A549 (cell line): ENCODE measurements around the gene CMIP. TPM values are rescaled to one million over a fixed set of nuclear protein-coding genes. Genes with fewer than 3 reads are reported as not detected.

ENCODE experiments used
- ATAC-seq, 2 experiments: fragments of 200-7000 bp in 1 of 2; fragments of >200 bp in 1 of 2; cut with Nextera tagmentation in 1 of 2; cut with Tn5 transposase in 1 of 2; 3 replicates each; pipeline versions ENCODE4 v1.8.0 to v1.9.1; 2018 to 2020; ENCODE audit warnings: mild to moderate bottlenecking in 1 of 2, moderate library complexity in 1 of 2
- CTCF ChIA-PET: fragments of 300-600 bp; sonication (Branson Sonifier 250); formaldehyde crosslinking; extraction: SDS; loops from one replicate; lab custom pipeline; 2021; ENCODE audit warnings: antibody characterized with exemption, inconsistent platforms; lab: Yijun Ruan, JAX
- POLR2A ChIA-PET: fragments of 350-600 bp; formaldehyde crosslinking; extraction: SDS; loops from one replicate; lab custom pipeline; 2021; ENCODE audit warnings: antibody characterized with exemption, inconsistent platforms; lab: Yijun Ruan, JAX
- DNase-seq, 2 experiments: peaks; one replicate each; pipeline versions ENCODE4 v3.0.0 to v3.0.0-alpha.2; 2011 to 2016; ENCODE audit warnings: low read depth in 1 of 2, low spot score in 1 of 2
- FAIRE-seq: peaks from 2 replicates; lab custom pipeline; 2011; peaks lifted over from hg19 to GRCh38; lab: Jason Lieb, UNC
- H3K27ac ChIP-seq, 2 experiments: fragments of >200 bp; sonication (Bioruptor Twin); formaldehyde crosslinking; 3 replicates each; pipeline ENCODE4 v1.5.1; 2016 to 2017
- H3K4me1 ChIP-seq: fragments of >200 bp; sonication (Bioruptor Twin); formaldehyde crosslinking; 3 replicates; pipeline ENCODE4 v1.6.1; 2016
- H3K4me2 ChIP-seq: fragments of >200 bp; sonication (Bioruptor Twin); formaldehyde crosslinking; 3 replicates; pipeline ENCODE4 v1.6.1; 2016
- H3K4me3 ChIP-seq: fragments of >200 bp; sonication (Bioruptor Twin); formaldehyde crosslinking; 3 replicates; pipeline ENCODE4 v1.5.1; 2016
- H3K9me3 ChIP-seq: fragments of >200 bp; sonication (Bioruptor Twin); formaldehyde crosslinking; 3 replicates; pipeline ENCODE4 v1.6.1; 2016
- CBX2 ChIP-seq: fragments of 200-600 bp; sonication (generic); IDR thresholded peaks from 2 replicates; pipeline ENCODE4 v1.6.1; 2016; ENCODE audit warnings: low read depth, mild to moderate bottlenecking, borderline replicate concordance
- EHF ChIP-seq: fragments of 250-450 bp; sonication (Bioruptor Pico); IDR thresholded peaks from 2 replicates; pipeline ENCODE4 v1.5.0; 2020; ENCODE audit warnings: mild to moderate bottlenecking
- EP300 ChIP-seq, 2 experiments: fragments of >200 bp; sonication (Bioruptor Twin); formaldehyde crosslinking; IDR thresholded peaks; 2 replicates in 1 of 2; 3 replicates in 1 of 2; pipeline ENCODE4 v1.6.1; 2016 to 2017
- FOSB ChIP-seq: fragments of 250-450 bp; sonication (Bioruptor Pico); IDR thresholded peaks from 2 replicates; pipeline ENCODE4 v1.5.0; 2020; ENCODE audit warnings: mild to moderate bottlenecking, moderate library complexity
- HDAC2 ChIP-seq: fragments of 200-600 bp; sonication (generic); IDR thresholded peaks from 2 replicates; pipeline ENCODE4 v1.6.1; 2016
- HOXA7 ChIP-seq: fragments of 250-450 bp; sonication (Bioruptor Pico); IDR thresholded peaks from 2 replicates; pipeline ENCODE4 v1.5.0; 2020; ENCODE audit warnings: mild to moderate bottlenecking, moderate library complexity
- HOXB13 ChIP-seq: fragments of 250-450 bp; sonication (Bioruptor Pico); IDR thresholded peaks from 2 replicates; pipeline ENCODE4 v1.5.0; 2020; ENCODE audit warnings: low read depth, mild to moderate bottlenecking, moderate library complexity
- HOXB5 ChIP-seq: fragments of 250-450 bp; sonication (Bioruptor Pico); IDR thresholded peaks from 2 replicates; pipeline ENCODE4 v1.5.0; 2020; ENCODE audit warnings: mild to moderate bottlenecking, moderate library complexity
- JUN ChIP-seq, 2 experiments: fragments of >200 bp; sonication (Bioruptor Twin); formaldehyde crosslinking; IDR thresholded peaks; 2 replicates in 1 of 2; 3 replicates in 1 of 2; pipeline ENCODE4 v1.6.1; 2016 to 2017
- KDM1A ChIP-seq: fragments of 200-600 bp; sonication (generic); IDR thresholded peaks from 2 replicates; pipeline ENCODE4 v1.6.1; 2016; ENCODE audit warnings: low read depth, mild to moderate bottlenecking
- KDM5A ChIP-seq: fragments of 200-600 bp; sonication (generic); IDR thresholded peaks from 2 replicates; pipeline ENCODE4 v1.6.1; 2016; ENCODE audit warnings: antibody characterized with exemption, mild to moderate bottlenecking
- MAZ ChIP-seq: fragments of 150-350 bp; IDR thresholded peaks from 2 replicates; pipeline ENCODE4 v1.6.1; 2014; ENCODE audit warnings: antibody characterized with exemption, low read depth, low read length, borderline replicate concordance
- POLR2AphosphoS2 ChIP-seq: conservative IDR thresholded peaks from 2 replicates; pipeline ENCODE4 v1.6.1; 2012; ENCODE audit warnings: low read length, improper control_type of control experiment, inconsistent platforms
- RAD21 ChIP-seq, 2 experiments: fragments of >200 bp in 1 of 2; sonication (Bioruptor Twin) in 1 of 2; formaldehyde crosslinking in 1 of 2; IDR thresholded peaks in 1 of 2; conservative IDR thresholded peaks in 1 of 2; 2 replicates in 1 of 2; 3 replicates in 1 of 2; pipeline ENCODE4 v1.6.1; 2012 to 2018; ENCODE audit warnings: inconsistent platforms in 1 of 2
- TP53 ChIP-seq: fragments of 250-450 bp; sonication (Bioruptor Pico); IDR thresholded peaks from 2 replicates; pipeline ENCODE4 v1.5.0; 2021; ENCODE audit warnings: mild to moderate bottlenecking, moderate library complexity
- ZFP36 ChIP-seq: fragments of 450-650 bp; IDR thresholded peaks from 2 replicates; pipeline ENCODE4 v1.6.1; 2014; ENCODE audit warnings: borderline replicate concordance; ENCODE audit not compliant: partially characterized antibody
- WGBS: methylation state at CpG from one replicate; pipeline ENCODE4 v1.1.6; 2017; ENCODE audit errors: missing lambda C conversion rate; 5-methylcytosine and 5-hydroxymethylcytosine counted together
- polyA plus RNA-seq, 4 experiments: library from polyadenylated mRNA; depleted of rRNA in 3 of 4; stranded (reverse); fragments of >200 nt; fragmentation: RNase III in 1 of 4; extraction: RNeasy Plus Mini Kit Qiagen cat#74134 plus additional on column Dnase treatment in 1 of 4; gene quantifications; 2 replicates in 3 of 4; 3 replicates in 1 of 4; pipeline ENCODE4 v1.2.3, GENCODE V29; 2011 to 2017
- TF ChIP-seq, protein P1 (sequence below): IDR thresholded peaks from 2 replicates; pipeline ENCODE4 v1.6.1; 2012
- TF ChIP-seq, protein P2 (sequence below): fragments of 200-600 bp; sonication (generic); IDR thresholded peaks from 2 replicates; pipeline ENCODE4 v1.6.1; 2016; ENCODE audit warnings: antibody characterized with exemption, mild to moderate bottlenecking, moderate library complexity
- TF ChIP-seq, protein P3 (sequence below): fragments of 450-650 bp; IDR thresholded peaks from 2 replicates; pipeline ENCODE4 v1.6.1; 2014; ENCODE audit warnings: antibody characterized with exemption
- TF ChIP-seq, protein P4 (sequence below): fragments of >200 bp; sonication (Bioruptor Twin); formaldehyde crosslinking; IDR thresholded peaks from 3 replicates; pipeline ENCODE4 v1.6.1; 2016

CMIP gene
- polyA plus RNA-seq, 2 of the 4 experiments (the other 2 are of a cell fraction): 21.6 to 125 TPM

DNA sequence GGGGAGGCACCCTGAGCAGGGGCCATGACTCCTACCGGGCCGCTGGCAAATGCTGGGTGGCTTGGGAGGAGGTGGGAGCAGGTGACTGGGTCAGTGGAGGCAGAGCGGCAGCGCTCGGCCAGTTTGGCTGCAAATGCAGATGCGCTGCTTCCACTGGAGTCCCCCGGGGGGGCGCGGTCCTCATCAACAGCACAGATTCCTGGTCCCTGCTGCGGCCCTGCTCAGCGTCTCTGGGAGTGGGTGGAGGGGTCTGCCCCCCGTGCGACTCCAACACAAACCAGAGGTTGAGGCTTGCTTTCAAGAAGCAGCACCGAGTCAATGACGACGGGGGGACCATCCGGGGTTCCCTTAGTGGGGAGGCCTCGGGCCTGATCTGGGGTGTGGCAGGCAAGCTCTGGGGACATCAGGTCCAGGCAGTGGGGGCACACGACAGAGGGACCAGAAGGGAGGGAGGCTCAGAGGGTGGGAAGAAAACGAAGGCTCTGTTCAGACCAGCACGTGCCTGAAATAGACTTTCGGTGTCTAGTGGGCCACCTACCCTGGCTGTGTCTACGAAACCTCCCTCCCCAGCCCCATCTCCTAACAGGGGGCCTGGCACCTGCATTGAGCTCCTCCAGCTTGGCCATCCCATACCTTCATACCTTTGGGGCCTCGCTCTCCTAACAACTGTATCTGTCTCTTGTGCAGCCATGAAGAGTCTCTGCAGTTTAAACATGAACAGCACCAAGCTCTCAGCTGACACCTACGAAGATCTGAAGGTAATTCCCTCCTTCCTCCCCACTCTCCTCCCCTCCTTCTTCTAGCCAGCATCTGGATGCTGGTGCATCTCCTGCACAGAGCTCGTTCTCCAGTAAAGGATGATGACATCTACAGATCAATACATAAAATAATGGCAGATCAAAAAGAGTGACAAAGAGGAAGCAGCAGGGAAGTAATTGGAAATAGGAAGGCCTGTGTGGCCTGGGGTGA, 262.0 kb downstream of the CMIP start:
- CTCF ChIA-PET: interaction anchor here (0.5 to 4.5 kb wide), 5 partner anchors 10 to 423 kb away, joined by 3 to 27 read pairs (median 4); no protein-coding TSS in a partner anchor
- Histone ChIP-seq H3K9me3 (no peaks in the 10 kb centered on the region), H3K27ac (peak overlapping the region; percentile 94 to 97), H3K4me2 (peak overlapping the region; percentile 70), H3K4me3 (no peak overlapping the region), H3K4me1 (peaks cover 90% of the 10 kb centered on the region)
- WGBS: 88% methylated on average over 26 of the region's 26 CpGs
- ATAC-seq (no peak), DNase-seq (no peak), FAIRE-seq (no peak)
- POLR2A ChIA-PET: no interaction called here
- TF ChIP-seq, protein P1, sequence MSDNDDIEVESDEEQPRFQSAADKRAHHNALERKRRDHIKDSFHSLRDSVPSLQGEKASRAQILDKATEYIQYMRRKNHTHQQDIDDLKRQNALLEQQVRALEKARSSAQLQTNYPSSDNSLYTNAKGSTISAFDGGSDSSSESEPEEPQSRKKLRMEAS: 0 out of 2 replicates have a peak, but pooled peaks have one; percentile 6
- no peak for TF ChIP-seq EP300 (IDR thresholded peaks at IDR 0.05)
- TF ChIP-seq, protein P2, sequence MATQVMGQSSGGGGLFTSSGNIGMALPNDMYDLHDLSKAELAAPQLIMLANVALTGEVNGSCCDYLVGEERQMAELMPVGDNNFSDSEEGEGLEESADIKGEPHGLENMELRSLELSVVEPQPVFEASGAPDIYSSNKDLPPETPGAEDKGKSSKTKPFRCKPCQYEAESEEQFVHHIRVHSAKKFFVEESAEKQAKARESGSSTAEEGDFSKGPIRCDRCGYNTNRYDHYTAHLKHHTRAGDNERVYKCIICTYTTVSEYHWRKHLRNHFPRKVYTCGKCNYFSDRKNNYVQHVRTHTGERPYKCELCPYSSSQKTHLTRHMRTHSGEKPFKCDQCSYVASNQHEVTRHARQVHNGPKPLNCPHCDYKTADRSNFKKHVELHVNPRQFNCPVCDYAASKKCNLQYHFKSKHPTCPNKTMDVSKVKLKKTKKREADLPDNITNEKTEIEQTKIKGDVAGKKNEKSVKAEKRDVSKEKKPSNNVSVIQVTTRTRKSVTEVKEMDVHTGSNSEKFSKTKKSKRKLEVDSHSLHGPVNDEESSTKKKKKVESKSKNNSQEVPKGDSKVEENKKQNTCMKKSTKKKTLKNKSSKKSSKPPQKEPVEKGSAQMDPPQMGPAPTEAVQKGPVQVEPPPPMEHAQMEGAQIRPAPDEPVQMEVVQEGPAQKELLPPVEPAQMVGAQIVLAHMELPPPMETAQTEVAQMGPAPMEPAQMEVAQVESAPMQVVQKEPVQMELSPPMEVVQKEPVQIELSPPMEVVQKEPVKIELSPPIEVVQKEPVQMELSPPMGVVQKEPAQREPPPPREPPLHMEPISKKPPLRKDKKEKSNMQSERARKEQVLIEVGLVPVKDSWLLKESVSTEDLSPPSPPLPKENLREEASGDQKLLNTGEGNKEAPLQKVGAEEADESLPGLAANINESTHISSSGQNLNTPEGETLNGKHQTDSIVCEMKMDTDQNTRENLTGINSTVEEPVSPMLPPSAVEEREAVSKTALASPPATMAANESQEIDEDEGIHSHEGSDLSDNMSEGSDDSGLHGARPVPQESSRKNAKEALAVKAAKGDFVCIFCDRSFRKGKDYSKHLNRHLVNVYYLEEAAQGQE: no peak

DNA sequence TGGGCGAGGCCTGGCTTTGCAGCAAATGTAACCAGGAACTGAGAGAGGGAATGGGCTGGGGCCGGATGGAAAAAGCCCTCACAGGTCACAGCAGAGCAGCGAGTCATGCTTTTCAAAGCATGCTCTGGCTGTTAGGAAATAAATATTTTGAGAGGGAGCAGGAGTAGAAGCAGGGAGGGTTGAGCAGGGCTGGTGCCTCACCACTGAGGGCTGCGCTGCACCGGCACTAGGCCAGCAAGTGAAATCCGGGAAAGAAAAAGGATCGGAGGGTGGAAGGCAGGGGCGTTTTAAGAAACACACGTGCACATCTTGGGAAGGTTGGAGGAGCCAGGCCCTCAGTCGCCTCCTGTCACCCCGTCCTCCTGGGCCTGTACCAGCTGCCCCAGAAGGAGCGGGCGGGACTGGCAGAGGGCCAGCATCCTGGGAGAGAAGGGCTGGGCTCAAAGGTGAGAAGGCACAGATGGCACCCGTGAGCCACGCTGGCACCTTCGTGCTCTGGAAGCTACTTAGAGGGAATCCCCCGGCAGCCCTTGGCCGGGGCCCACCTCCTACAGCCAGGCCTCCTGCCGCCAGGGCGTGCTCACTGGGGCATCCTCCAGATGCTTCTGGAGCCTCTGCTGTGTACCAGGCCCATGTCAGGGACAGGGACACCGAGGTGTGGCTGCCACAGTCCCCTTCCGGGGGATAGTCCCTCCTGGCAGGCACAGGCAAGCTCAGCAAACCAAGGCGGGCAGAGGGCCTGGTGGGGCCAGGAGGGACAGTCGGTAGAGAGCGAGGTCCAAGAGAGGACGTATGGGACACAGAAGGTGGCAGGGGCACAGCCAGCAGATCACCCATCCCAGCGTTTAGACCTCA, 263.0 kb downstream of the CMIP start:
- Histone ChIP-seq H3K4me3 (no peak overlapping the region), H3K9me3 (no peaks in the 10 kb centered on the region), H3K4me1 (peaks cover 93% of the 10 kb centered on the region), H3K4me2 (peak overlapping the region; percentile 70), H3K27ac (peak overlapping the region; percentile 94 to 97)
- no peak; a peak in 1 of 6 replicates for ATAC-seq
- WGBS: 48% methylated on average over 26 of the region's 27 CpGs
- no peak for FAIRE-seq
- TF ChIP-seq EHF: 0 out of 2 replicates have a peak, but pooled peaks have one; percentile 17
- 0 out of 2 replicates have a peak, but pooled peaks have one; percentile 12 for TF ChIP-seq HOXB5 (CRISPR knock-in tag)
- TF ChIP-seq EP300 (IDR thresholded peaks at IDR 0.05): peak in 1 of 2 experiments; percentile 12; a peak in 1 of 5 replicates
- peak in 1 of 2 experiments; percentile 29; a peak in 1 of 5 replicates for TF ChIP-seq JUN (IDR thresholded peaks at IDR 0.05)
- peak; percentile 17; the same call in 1 of the 2 replicates for TF ChIP-seq HOXB13 (CRISPR knock-in tag)
- TF ChIP-seq, protein P3, sequence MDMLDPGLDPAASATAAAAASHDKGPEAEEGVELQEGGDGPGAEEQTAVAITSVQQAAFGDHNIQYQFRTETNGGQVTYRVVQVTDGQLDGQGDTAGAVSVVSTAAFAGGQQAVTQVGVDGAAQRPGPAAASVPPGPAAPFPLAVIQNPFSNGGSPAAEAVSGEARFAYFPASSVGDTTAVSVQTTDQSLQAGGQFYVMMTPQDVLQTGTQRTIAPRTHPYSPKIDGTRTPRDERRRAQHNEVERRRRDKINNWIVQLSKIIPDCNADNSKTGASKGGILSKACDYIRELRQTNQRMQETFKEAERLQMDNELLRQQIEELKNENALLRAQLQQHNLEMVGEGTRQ: no peak
- TF ChIP-seq, protein P1: peak; percentile 32
- no peak; the same call in 1 of the 2 replicates for TF ChIP-seq HOXA7
- CTCF ChIA-PET: interaction anchor here (1.1 to 4.5 kb wide), 5 partner anchors 11 to 332 kb away, joined by 3 to 27 read pairs (median 5); no protein-coding TSS in a partner anchor
- DNase-seq: peak in 1 of 2 experiments; percentile 63
- POLR2A ChIA-PET: no interaction called here

DNA sequence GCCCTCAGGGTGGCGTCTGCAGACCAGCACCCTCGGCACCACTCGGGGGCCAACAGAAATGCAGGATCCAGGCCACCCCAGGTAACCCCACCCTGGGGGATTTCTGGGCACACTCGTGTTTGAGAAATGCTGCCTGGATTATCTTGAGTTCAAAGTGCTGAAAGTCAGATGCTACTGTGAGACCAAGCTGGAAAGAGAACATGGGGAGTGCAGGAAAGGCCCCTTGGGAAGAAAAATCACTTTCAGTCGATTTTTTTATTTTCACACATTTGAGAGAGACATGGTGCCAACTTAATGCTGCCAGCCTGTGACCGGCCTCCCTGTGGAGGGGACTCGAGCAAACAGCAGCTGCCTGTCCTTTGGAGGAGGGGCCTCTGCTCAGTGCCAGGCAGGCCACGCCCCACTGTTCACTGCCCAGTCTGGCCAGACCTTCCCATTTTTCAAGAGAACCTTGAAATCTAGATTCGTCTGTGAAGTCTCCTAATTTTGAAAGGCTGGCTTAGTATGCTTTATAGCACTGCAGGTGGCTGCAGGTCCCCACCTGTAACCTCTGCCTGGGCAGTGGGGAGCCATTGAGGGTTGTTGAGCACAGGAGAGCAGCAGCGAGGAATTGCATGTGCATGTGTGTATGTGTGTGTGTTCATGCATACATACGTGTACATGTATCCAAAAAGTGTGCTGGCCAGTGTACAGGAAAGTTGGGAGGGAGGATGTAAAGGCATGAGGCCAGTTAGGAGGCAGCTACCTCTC, 263.8 kb downstream of the CMIP start:
- DNase-seq (peak; percentile 50 to 63), ATAC-seq (0 out of 6 replicates have a peak, but pooled peaks of 1 of the 2 experiments have one; percentile 6), FAIRE-seq (no peak)
- H3K9me3 ChIP-seq: no peaks in the 10 kb centered on the region
- 54% methylated on average over 11 of the region's 11 CpGs for WGBS
- H3K4me2 ChIP-seq: peak overlapping the region; percentile 70
- ChIA-PET CTCF (interaction anchor here (1.1 to 4.5 kb wide), 5 partner anchors 11 to 333 kb away, joined by 3 to 27 read pairs (median 8); no protein-coding TSS in a partner anchor), POLR2A (no interaction called here)
- peaks cover 93% of the 10 kb centered on the region for H3K4me1 ChIP-seq
- peak overlapping the region; percentile 94 to 97 for H3K27ac ChIP-seq
- no peak overlapping the region for H3K4me3 ChIP-seq
- TF ChIP-seq KDM1A (peak; percentile 96), HOXB13 (CRISPR knock-in tag) (no peak), KDM5A (no peak), POLR2AphosphoS2 (no peak), MAZ (no peak), RAD21 (conservative IDR thresholded peaks at IDR 0.05 in 1 of 2, IDR thresholded peaks at IDR 0.05 in 1 of 2) (no peak), JUN (IDR thresholded peaks at IDR 0.05) (0 out of 5 replicates have a peak, but pooled peaks of 1 of the 2 experiments have one; percentile 19), ZFP36 (peak; percentile 87), CBX2 (no peak), EHF (no peak), HDAC2 (peak; percentile 91), FOSB (CRISPR knock-in tag) (no peak), TP53 (no peak)
- TF ChIP-seq, protein P4, sequence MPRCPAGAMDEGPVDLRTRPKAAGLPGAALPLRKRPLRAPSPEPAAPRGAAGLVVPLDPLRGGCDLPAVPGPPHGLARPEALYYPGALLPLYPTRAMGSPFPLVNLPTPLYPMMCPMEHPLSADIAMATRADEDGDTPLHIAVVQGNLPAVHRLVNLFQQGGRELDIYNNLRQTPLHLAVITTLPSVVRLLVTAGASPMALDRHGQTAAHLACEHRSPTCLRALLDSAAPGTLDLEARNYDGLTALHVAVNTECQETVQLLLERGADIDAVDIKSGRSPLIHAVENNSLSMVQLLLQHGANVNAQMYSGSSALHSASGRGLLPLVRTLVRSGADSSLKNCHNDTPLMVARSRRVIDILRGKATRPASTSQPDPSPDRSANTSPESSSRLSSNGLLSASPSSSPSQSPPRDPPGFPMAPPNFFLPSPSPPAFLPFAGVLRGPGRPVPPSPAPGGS: no peak
